ENCODE results near the gene ADCK2.
"Not testable (repeated sequence)": the region's sequence is repeated elsewhere in the genome, so short reads cannot be mapped to it uniquely, and the experiment has no call there.

The ADCK2 gene

DNA sequence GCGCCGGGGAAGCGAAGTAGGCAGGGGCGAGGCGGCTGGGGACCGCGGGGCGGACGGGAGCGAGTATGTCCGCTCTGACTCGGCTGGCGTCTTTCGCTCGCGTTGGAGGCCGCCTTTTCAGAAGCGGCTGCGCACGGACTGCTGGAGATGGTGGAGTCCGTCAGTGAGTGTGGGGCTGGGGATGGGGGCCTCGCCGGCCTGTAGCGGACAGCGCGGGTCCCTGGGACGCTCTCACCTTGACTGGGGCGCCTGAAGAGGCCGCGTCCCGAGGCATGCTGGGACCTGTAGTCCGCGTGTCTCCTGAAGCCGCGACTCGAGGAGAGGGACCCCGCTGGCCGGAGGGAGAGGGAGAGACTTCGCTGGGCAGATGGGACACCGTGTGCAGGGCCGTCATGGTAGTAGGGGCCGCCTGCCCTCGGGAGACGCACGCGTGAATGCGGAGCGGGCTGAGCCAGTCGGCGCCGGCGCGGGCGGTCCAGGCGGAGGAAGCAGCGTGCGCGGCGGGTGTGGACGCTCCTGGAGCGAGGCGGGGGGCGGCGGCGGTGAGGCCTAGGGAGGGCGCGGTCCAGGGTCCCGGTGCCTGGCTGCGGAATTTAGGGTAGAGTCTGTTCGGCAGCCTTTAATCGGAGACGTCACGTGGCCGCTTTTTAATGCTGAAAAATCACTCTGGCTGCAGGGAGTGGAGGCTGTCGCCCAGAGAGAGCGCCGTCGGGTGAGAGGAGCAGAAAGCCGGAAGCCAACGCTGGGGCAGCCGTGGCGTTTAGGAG is 24.1 kb downstream of the ADCK2 start, which contains the start of gene NDUFB2:
NDUFB2 (plus strand) TSS at position 29 of the 767 bp plus-strand sequence; CDS start at position 66, 37 bp downstream.
- peak; percentile 99 for DNase-seq

DNA sequence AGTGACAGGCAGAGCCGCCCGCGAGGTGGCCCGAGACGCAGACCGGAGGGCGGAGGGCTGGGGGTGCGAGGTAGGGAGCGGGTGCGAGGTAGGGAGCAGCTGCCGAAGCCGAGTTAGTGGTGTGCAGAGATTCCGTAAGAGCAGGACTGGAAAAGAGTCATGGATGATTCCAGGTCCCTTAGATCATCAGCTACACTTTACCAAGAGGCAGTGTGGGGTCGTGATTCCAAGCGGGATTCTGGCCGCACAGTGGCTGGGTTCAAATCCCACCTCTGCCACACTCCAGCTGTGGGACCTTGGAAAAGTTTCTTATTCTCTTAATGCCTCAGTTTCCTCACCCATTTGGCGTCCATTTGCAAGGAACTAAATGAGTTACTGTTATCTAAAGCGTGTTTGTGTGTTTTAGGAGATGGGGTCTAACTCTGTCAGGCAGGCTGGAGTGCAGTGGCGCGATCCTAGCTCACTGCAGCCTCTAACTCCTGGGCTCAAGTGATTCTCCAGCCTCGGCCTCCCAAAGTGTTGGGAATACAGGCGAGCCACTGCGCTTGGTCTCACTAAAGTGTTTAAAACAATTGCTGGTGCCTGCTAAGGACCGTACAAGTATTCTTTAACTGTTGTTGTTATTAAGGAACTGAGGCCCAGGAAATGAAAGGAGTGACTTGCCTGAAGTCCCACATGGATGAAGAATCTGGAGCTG is 24.9 kb downstream of the ADCK2 start:
- DNase-seq: no peak

GRCh38 chr7:140698477-140698876 is 25.7 kb downstream of the ADCK2 start:
- no peak for DNase-seq

DNA sequence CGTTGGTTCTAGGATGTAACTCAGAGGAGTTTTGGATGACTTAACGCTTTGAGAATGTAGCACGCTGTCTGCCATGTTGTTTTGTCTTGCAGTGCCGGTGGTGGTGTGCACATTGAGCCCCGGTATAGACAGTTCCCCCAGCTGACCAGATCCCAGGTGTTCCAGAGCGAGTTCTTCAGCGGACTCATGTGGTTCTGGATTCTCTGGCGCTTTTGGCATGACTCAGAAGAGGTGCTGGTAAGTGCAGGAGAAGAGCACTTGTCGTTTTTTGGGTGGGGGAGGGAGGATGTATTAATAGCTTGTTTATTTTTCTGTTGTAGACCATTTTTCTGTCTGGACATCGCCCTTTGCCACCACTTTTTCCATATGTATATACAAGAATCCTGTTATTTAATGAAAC is 30.0 kb downstream of the ADCK2 start:
- no peak for DNase-seq

DNA sequence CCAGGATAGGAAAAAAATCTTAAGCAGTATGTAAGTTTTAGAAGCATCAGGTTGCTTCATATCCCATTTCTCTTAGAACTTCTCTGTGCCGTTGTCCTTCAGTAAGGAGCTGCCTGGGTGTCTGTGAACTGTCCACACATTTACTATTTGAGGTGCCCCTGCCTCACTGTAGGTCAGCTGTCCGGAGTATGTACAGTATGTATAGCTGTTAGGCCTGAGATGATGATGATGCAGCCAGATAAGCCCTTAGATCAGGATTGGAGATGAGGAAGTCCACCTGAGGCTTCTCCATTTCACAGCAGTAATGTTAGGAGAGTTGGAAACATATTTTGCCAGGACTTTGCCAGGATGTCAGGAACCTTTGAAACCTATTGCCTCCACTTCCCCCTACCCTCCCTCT is 31.5 kb downstream of the ADCK2 start:
- DNase-seq: no peak

DNA sequence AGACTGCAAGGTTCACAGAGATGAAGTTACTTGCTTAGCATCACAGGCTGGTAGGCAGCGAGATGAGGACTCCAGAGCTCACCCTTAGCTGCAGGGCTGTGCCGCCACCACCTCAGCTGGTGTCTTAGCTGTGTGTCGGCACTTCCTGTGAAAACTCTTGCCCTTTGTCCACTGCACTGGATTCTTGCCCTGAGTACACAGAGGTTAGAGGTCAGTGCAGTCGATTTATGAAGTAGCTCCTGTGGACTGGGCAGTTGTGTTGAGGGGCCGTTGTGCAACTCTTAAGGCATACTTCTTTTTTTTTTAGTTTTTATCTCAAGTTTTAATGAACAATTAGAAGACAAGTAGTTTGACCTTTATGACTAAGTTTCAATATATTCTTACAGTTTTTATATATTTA is 34.4 kb downstream of the ADCK2 start:
- DNase-seq: no peak

DNA sequence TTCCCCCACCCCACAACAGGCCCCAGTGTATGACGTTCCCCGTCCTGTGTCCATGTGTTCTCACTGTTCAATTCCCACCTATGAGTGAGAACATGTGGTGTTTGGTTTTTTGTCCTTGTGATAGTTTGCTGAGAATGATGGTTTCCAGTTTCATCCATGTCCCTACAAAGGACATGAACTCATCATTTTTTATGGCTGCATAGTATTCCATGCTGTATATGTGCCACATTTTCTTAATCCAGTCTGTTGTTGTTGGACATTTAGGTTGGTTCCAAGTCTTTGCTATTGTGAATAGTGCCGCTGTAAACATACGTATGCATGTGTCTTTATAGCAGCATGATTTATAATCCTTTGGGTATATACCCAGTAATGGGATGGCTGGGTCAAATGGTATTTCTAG is 36.0 kb downstream of the ADCK2 start:
- not testable (repeated sequence) for DNase-seq

GRCh38 chr7:140712392-140712791 is 39.6 kb downstream of the ADCK2 start:
- not testable (repeated sequence) for DNase-seq

- no peak for DNase-seq
Measured at GRCh38 chr7:140714331-140715040, 41.7 kb downstream of the ADCK2 start.

DNA sequence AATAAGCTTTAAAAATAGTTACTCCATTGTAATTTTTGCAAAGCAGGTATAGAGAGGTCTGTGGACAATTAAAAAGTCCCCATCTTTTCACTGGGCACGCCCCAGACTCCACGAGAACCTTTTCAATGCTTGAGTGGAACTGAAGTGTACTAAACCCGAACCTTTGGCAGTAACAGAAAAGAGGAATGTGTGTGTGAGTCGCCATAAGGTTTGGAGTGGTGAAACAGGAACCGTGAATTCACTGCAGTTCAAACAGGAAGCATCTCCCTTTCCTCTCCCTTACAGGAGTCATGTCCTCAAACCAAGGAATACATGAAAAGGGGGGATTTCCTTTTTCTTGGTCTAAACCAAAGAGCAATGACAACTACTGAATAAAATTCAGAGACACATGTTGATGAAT is 47.0 kb downstream of the ADCK2 start:
- no peak for DNase-seq

- no peak for DNase-seq
Measured at GRCh38 chr7:140722254-140722653, 49.5 kb downstream of the ADCK2 start.

DNA sequence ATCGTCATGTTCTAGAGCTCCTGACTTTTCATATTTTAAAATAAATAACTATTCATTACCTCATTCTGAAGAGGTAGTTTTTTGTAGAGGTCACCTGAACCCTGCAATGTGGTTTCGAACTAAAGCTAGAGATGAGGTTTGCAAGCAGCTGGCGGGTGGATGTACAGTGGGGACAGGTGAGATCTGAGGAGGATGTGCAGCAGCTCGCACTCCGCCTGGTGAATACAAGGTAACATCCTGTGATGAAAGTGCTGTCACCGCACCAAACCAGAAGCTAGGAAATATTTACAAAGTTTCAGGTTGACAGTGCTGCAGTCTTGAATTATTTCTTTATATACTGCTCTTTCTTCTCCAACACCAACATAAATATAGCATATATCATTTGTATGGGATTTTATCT is 50.3 kb downstream of the ADCK2 start:
- DNase-seq: no peak

GRCh38 chr7:140723574-140723973 is 50.8 kb downstream of the ADCK2 start:
- no peak for DNase-seq

GRCh38 chr7:140724706-140725105 is 52.0 kb downstream of the ADCK2 start:
- DNase-seq: no peak

DNA sequence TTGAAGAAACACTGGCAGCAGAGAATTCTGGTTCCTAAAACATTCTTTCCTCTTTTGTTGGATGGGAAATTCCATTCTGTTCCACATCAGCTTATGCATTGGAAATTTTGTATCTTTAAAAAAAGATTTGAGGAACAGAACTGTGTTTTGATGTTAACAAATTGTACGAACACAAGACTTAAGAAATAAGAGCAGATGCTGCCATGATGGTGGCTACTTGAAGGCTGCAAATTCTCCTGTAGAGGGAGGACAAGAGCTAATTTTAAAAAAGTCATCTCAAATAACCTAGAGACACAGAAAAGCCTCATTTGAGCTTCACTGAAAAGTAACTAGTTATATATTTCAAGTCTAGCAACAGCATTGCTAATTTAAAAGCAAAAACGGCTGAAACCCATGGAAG is 53.5 kb downstream of the ADCK2 start:
- DNase-seq: no peak

GRCh38 chr7:140732416-140732815 is 59.7 kb downstream of the ADCK2 start:
- no peak for DNase-seq

DNA sequence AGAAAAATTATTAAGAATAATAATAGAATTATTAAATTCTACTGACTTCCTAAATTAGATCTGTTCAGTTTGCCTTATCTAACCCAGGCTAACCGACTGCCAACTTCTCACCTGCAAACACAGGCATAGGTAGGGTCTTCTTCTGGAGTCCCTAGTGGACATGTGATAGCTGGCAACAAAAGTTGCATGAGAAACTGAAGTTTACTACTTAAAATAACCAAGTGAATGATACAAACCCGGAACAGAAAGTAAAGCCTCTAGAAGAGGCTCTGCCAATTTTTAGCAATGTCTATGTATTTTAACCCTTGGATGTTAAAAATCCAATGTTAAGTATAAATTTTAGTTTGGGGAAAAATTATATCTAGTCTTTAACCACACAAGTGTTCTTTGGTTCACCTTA is 61.4 kb downstream of the ADCK2 start:
- DNase-seq: no peak

DNA sequence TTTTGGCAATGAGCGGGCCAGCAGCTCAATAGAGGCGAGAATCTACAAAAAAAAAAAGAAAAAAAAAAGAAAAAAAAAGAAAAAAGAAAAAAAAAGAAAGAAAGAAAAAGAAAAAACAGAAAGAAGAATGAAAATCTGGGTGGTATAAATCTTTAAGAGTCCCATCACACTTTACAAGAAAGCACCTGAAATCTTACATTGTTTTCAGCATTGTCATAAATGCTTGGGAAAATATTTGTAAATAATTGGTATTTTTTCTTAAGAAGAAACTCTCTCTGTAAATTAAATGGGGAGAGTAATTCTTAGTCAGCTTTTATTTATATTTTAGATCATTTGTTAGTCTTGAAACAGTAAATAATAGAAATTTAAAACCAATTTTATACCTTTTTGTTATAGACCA is 62.0 kb downstream of the ADCK2 start:
- DNase-seq: no peak

GRCh38 chr7:140738280-140738679 is 65.5 kb downstream of the ADCK2 start:
- DNase-seq: no peak

DNA sequence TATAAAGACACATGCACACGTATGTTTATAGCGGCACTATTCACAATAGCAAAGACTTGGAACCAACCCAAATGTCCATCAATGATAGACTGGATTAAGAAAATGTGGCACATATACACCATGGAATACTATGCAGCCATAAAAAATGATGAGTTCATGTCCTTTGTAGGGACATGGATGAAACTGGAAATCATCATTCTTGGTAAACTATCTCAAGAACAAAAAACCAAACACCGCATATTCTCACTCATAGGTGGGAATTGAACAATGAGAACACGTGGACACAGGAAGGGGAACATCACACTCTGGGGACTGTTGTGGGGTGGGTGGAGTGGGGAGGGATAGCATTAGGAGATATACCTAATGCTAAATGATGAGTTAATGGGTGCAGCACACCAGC is 70.5 kb downstream of the ADCK2 start:
- DNase-seq: not testable (repeated sequence)

DNA sequence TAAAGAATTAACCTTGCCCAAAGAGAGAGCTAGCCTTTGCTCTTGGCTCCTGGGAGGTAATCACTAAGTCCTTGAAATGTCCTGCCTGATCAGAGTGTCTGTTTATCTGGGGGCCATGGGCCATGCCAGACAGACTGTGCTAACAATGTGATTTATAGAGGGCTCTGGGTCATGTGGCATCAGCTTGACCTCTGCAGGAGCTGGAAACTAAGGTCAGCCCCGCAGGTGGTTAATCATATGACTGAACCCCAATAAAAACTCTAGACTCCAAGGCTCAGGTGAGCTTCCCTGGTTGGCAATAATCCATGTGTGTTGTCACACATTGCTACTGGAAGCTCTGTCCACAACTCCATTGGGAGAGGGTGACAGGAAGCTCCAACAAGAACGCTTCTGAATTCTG is 71.3 kb downstream of the ADCK2 start:
- no peak for DNase-seq
